CD4-positive, alpha-beta T cell (primary cell): ENCODE data around the gene TMEM79. TPM values are rescaled to one million over a fixed set of nuclear protein-coding genes. Genes with fewer than 3 reads are reported as not detected.

ENCODE experiments used
- ATAC-seq: fragments of 200-7000 bp; cut with Tn5 transposase; one replicate; pipeline ENCODE4 v1.10.0; 2022; ENCODE audit warnings: mild to moderate bottlenecking; ENCODE audit not compliant: poor library complexity
- CTCF ChIA-PET: fragments of 350-600 bp; sonication (Branson Sonifier 250); formaldehyde crosslinking; loops from one replicate; lab custom pipeline; 2021; ENCODE audit warnings: antibody characterized with exemption, inconsistent platforms; lab: Charles Lee
- POLR2A ChIA-PET: fragments of 350-600 bp; sonication (Branson Sonifier 250); formaldehyde crosslinking; loops from one replicate; lab custom pipeline; 2021; ENCODE audit warnings: antibody characterized with exemption, inconsistent platforms; lab: Charles Lee
- DNase-seq, 14 experiments: peaks; one replicate each; pipeline ENCODE4 v3.0.0-alpha.2; 2013 to 2020; ENCODE audit warnings: mixed read lengths in 2 of 14
- H3K27ac ChIP-seq, 2 donors: one replicate each; pipeline versions ENCODE4 v1.5.1 to v1.7.0; 2013; ENCODE audit warnings: low read length in 2 of 2, low read depth in 1 of 2, mild to moderate bottlenecking in 1 of 2
- H3K27me3 ChIP-seq, 2 experiments: 1 replicate in 1 of 2; 2 replicates in 1 of 2; pipeline versions ENCODE4 v1.6.1 to v1.7.0; 2013; ENCODE audit warnings: low read length in 2 of 2, control low read depth in 1 of 2, mild to moderate bottlenecking in 1 of 2, moderate library complexity in 1 of 2; ENCODE audit not compliant: insufficient read depth in 2 of 2, control insufficient read depth in 1 of 2
- H3K36me3 ChIP-seq: one replicate; pipeline ENCODE4 v1.6.1; 2013; ENCODE audit warnings: low read length, control low read depth; ENCODE audit not compliant: insufficient read depth
- H3K4me1 ChIP-seq: one replicate; pipeline ENCODE4 v1.6.1; 2013; ENCODE audit warnings: low read length, control low read depth; ENCODE audit not compliant: insufficient read depth
- H3K4me3 ChIP-seq: one replicate; pipeline ENCODE4 v1.5.1; 2013; ENCODE audit warnings: mild to moderate bottlenecking, low read length, moderate library complexity
- H3K9me3 ChIP-seq, 2 experiments: 1 replicate in 1 of 2; 2 replicates in 1 of 2; pipeline versions ENCODE4 v1.6.1 to v1.7.0; 2013; ENCODE audit warnings: low read length in 2 of 2, mild to moderate bottlenecking in 2 of 2, control low read depth in 1 of 2, moderate library complexity in 1 of 2; ENCODE audit not compliant: control insufficient read depth in 1 of 2, insufficient read depth in 1 of 2
- H3K27ac Mint-ChIP-seq: one replicate; pipeline ENCODE4 v1.8.0; 2020; ENCODE audit warnings: mixed read lengths
- H3K27me3 Mint-ChIP-seq: one replicate; pipeline ENCODE4 v1.8.0; 2021; ENCODE audit warnings: mixed read lengths
- H3K36me3 Mint-ChIP-seq: one replicate; pipeline ENCODE4 v1.8.0; 2021; ENCODE audit warnings: low read depth, mixed read lengths
- H3K4me1 Mint-ChIP-seq: one replicate; pipeline ENCODE4 v1.8.0; 2021; ENCODE audit warnings: low read depth, mixed read lengths
- H3K4me3 Mint-ChIP-seq: one replicate; pipeline ENCODE4 v1.8.0; 2020; ENCODE audit warnings: mild to moderate bottlenecking, mixed read lengths
- H3K9me3 Mint-ChIP-seq: one replicate; pipeline ENCODE4 v1.8.0; 2020; ENCODE audit warnings: mixed read lengths
- CTCF ChIP-seq: fragments of 200-600 bp; IDR thresholded peaks from one replicate; pipeline ENCODE4 v1.8.0; 2022; ENCODE audit warnings: antibody characterized with exemption, mild to moderate bottlenecking
- intact Hi-C, 2 experiments: fragments of 100-400 bp; cut with DNase I in 1 of 2; cut with micrococcal nuclease in 1 of 2; formaldehyde crosslinking; loops; one replicate each; pipeline versions ENCODE4 v1.15.1 to v1.9.0; 2023 to 2025; cut with DNase I, micrococcal nuclease
- total RNA-seq, 174 experiments: library from RNA in 2 of 174; stranded (reverse) in 2 of 174; gene quantifications; one replicate each; pipeline ENCODE4 v1.2.3 and lab custom pipeline; 2021 to 2026

Gene TMEM79
- total RNA-seq, 2 experiments from 2014 or later = 1.0 to 1.7 TPM

DNA sequence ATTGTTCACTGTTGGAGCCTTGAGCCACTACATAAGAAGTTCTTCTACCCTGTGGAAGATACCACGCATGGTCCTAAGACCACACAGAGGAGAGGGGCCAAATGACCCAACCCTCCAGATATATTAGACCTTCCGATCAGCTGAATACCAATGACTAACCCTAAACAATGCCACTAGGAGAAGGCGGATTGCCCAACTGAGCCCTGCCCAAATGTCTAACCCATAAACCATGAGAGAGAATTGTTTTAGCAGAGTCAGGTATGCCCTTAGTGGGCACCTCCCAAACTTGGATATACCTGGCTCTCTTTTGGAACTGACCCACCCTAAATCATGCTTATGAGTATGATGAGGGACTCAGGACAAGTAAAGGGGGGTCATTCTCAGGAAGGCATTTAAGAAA lies 13.8 kb upstream of the TMEM79 start:
- Histone ChIP-seq H3K36me3 (peaks cover 91% of the 10 kb centered on the region), H3K9me3 (no peaks in the 10 kb centered on the region), H3K4me1 (no peaks in the 10 kb centered on the region), H3K4me3 (no peak overlapping the region), H3K27ac (no peak overlapping the region), H3K27me3 (no peaks in the 10 kb centered on the region)
- Mint-ChIP-seq H3K27me3 (no peaks in the 10 kb centered on the region), H3K4me3 (no peak overlapping the region), H3K36me3 (peaks cover 89% of the 10 kb centered on the region), H3K4me1 (no peaks in the 10 kb centered on the region), H3K9me3 (no peaks in the 10 kb centered on the region), H3K27ac (no peak overlapping the region)
- intact Hi-C loops = no loop called here
- DNase-seq (no peak), ATAC-seq (no peak)
- ChIA-PET CTCF (interaction anchor here (1.6 kb wide), 1 partner anchor 13 kb away, joined by 3 read pairs; the partner anchor contains the start of gene SMG5), POLR2A (interaction anchor here (4.7 kb wide), 1 partner anchor 13 kb away, joined by 24 read pairs; the partner anchor contains the start of genes SMG5 and TMEM79)
- TF ChIP-seq CTCF = no peak

DNA sequence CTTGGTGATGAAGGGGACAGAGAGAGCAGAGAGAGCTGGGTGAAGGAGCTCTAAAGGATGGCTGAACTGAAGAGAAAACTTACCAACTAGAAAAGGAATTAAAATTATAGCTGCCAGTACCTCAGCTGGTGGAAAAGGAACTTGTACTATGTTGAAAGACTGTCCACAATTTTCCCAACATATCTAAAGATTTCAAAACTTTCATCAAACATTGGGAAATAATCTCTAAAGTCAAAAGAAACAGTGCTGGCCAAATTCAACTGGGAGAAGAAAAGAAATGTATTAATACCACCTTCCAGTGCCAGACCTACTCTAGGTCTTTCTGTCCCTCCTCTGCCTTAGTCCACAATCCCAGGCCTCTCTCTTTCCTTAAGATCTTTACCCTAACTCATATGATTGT lies 7.6 kb upstream of the TMEM79 start:
- CTCF ChIA-PET = no interaction called here

DNA sequence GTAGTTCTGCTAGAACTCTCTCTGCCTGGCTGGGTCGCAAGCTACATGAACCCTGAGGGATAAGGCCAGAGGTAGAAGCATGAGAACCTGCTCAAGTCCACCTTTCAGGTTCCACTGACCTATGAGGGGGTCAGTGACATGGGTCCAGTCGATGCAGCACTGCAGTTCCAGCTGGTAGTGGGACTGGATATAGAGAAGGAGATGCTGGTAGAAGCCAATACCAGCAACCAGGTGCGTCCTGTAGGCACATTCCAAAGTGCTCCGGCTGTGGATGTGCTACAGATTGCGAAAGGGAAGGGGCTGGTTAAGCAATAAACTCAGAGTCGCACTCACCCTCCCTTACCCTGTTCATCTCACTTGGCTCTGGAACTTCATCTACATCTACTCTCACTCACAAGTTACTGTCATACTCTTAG lies 7.2 kb upstream of the TMEM79 start:
- ChIA-PET CTCF (no interaction called here), POLR2A (no interaction called here)
- Histone ChIP-seq H3K36me3 (peaks cover 68% of the 10 kb centered on the region), H3K9me3 (no peaks in the 10 kb centered on the region), H3K27ac (no peak overlapping the region), H3K4me1 (peaks cover 15% of the 10 kb centered on the region), H3K4me3 (no peak overlapping the region), H3K27me3 (no peaks in the 10 kb centered on the region)
- no peaks in the 10 kb centered on the region for H3K9me3 Mint-ChIP-seq
- no peaks in the 10 kb centered on the region for H3K27me3 Mint-ChIP-seq
- no peak for DNase-seq
- peaks cover 24% of the 10 kb centered on the region for H3K4me1 Mint-ChIP-seq
- TF ChIP-seq CTCF = no peak
- no peak overlapping the region for H3K4me3 Mint-ChIP-seq
- ATAC-seq = no peak
- no peak overlapping the region for H3K27ac Mint-ChIP-seq
- intact Hi-C loops = no loop called here
- H3K36me3 Mint-ChIP-seq = peaks cover 73% of the 10 kb centered on the region

More for the DNA sequence above, 7.6 kb upstream of the TMEM79 start:
- Histone ChIP-seq H3K4me3 (no peak overlapping the region), H3K27ac (no peak overlapping the region), H3K9me3 (no peaks in the 10 kb centered on the region), H3K36me3 (peaks cover 72% of the 10 kb centered on the region), H3K4me1 (peaks cover 11% of the 10 kb centered on the region), H3K27me3 (no peaks in the 10 kb centered on the region)
- no peak for DNase-seq
- ATAC-seq = no peak
- Mint-ChIP-seq H3K27me3 (no peaks in the 10 kb centered on the region), H3K36me3 (peaks cover 77% of the 10 kb centered on the region), H3K27ac (no peak overlapping the region), H3K4me3 (no peak overlapping the region), H3K9me3 (no peaks in the 10 kb centered on the region), H3K4me1 (peaks cover 21% of the 10 kb centered on the region)
- TF ChIP-seq CTCF = no peak
- intact Hi-C loops = no loop called here
- POLR2A ChIA-PET = no interaction called here
